PC-3 (cell line): ENCODE data around the gene HDAC4. TPM values are rescaled to one million over a fixed set of nuclear protein-coding genes. Genes with fewer than 3 reads are reported as not detected.

Experiments
- ATAC-seq: fragments of 200-7000 bp; cut with Tn5 transposase; 2 replicates; pipeline ENCODE4 v1.9.1; 2020; ENCODE audit warnings: mild to moderate bottlenecking, moderate library complexity
- BruUV-seq: library from RNA; stranded (reverse); fragments of 400-500 nt; replicated peaks from 2 replicates; lab custom pipeline; 2021; lab: Mats Ljungman, UMichigan
- CTCF ChIA-PET: fragments of 300-600 bp; sonication (Branson Sonifier 250); formaldehyde crosslinking; loops from one replicate; lab custom pipeline; 2022; ENCODE audit warnings: antibody characterized with exemption; lab: Charles Lee
- POLR2A ChIA-PET: fragments of 300-600 bp; sonication (Branson Sonifier 250); formaldehyde crosslinking; loops from one replicate; lab custom pipeline; 2022; ENCODE audit warnings: antibody characterized with exemption; ENCODE audit not compliant: unreplicated experiment; lab: Charles Lee
- DNase-seq: peaks from one replicate; pipeline ENCODE4 v3.0.0-alpha.2; 2015
- H2AFZ ChIP-seq: fragments of 300-600 bp; sonication (generic); 2 replicates; pipeline ENCODE4 v1.6.0; 2016; ENCODE audit warnings: antibody characterized with exemption, low read length
- H3F3A ChIP-seq: fragments of 300-600 bp; sonication (generic); one replicate; pipeline ENCODE4 v1.6.0; 2017; ENCODE audit warnings: antibody characterized with exemption, low read length, control low read depth, mild to moderate bottlenecking; ENCODE audit not compliant: unreplicated experiment
- H3K27ac ChIP-seq: fragments of 300-600 bp; sonication (generic); 2 replicates; pipeline ENCODE4 v1.5.1; 2016; ENCODE audit warnings: mild to moderate bottlenecking, low read length
- H3K27me3 ChIP-seq: fragments of 300-600 bp; sonication (generic); 2 replicates; pipeline ENCODE4 v1.6.1; 2016; ENCODE audit warnings: low read length, mixed read lengths
- H3K36me3 ChIP-seq: fragments of 300-600 bp; sonication (generic); 2 replicates; pipeline ENCODE4 v1.6.1; 2016; ENCODE audit warnings: low read depth, mixed run types, low read length, mixed read lengths
- H3K4me1 ChIP-seq: fragments of 300-600 bp; sonication (generic); 2 replicates; pipeline ENCODE4 v1.5.1; 2016; ENCODE audit warnings: low read length; ENCODE audit not compliant: insufficient read depth
- H3K4me2 ChIP-seq: fragments of 300-600 bp; sonication (generic); 2 replicates; pipeline ENCODE4 v1.6.0; 2016; ENCODE audit warnings: low read length
- H3K4me3 ChIP-seq: fragments of 300-600 bp; sonication (generic); 2 replicates; pipeline ENCODE4 v1.5.1; 2016; ENCODE audit warnings: mild to moderate bottlenecking, low read length, mixed read lengths
- H3K79me2 ChIP-seq: fragments of 300-600 bp; sonication (generic); 2 replicates; pipeline ENCODE4 v1.6.1; 2017; ENCODE audit warnings: low read length, mixed read lengths
- H3K9ac ChIP-seq: fragments of 300-600 bp; sonication (generic); 2 replicates; pipeline ENCODE4 v1.6.0; 2016; ENCODE audit warnings: mild to moderate bottlenecking, low read length
- H3K9me2 ChIP-seq: fragments of 300-600 bp; sonication (generic); replicated peaks from 2 replicates; pipeline ENCODE4 v1.6.1; 2016; ENCODE audit warnings: mixed run types, low read length, mixed read lengths
- H3K9me3 ChIP-seq: fragments of 300-600 bp; sonication (generic); 2 replicates; pipeline ENCODE4 v1.6.1; 2016; ENCODE audit warnings: low read length, mixed read lengths
- H4K20me1 ChIP-seq: fragments of 300-600 bp; sonication (generic); 2 replicates; pipeline ENCODE4 v1.6.1; 2016; ENCODE audit warnings: low read length, mixed read lengths
- CTCF ChIP-seq: fragments of 300-600 bp; sonication (generic); conservative IDR thresholded peaks from 2 replicates; pipeline ENCODE4 v1.5.1; 2017; ENCODE audit warnings: antibody characterized with exemption, low read depth, mild to moderate bottlenecking, low read length
- EZH2 ChIP-seq: fragments of 300-600 bp; sonication (generic); IDR thresholded peaks from one replicate; pipeline ENCODE4 v1.6.1; 2017; ENCODE audit warnings: antibody characterized with exemption, mild to moderate bottlenecking, low read length; ENCODE audit not compliant: unreplicated experiment
- EZH2phosphoT487 ChIP-seq: fragments of 300-600 bp; sonication (generic); IDR thresholded peaks from 2 replicates; pipeline ENCODE4 v1.6.1; 2018; ENCODE audit warnings: mild to moderate bottlenecking, antibody characterized with exemption, low read length, borderline replicate concordance
- intact Hi-C: fragments of 100-400 bp; cut with micrococcal nuclease; formaldehyde crosslinking; loops from 2 replicates; pipeline ENCODE4 v1.9.0; 2023
- total RNA-seq: library from RNA; depleted of rRNA; stranded (reverse); fragments of >200 nt; gene quantifications from 2 replicates; pipeline ENCODE4 v1.2.3, GENCODE V29; 2014

HDAC4 gene
- total RNA-seq, 1 experiment from 2014 or later: 8.5 TPM

- H3K4me2 ChIP-seq: no peak overlapping the region
- H3K4me3 ChIP-seq: no peak overlapping the region
- H4K20me1 ChIP-seq: peaks cover 8% of the 10 kb centered on the region; the same call in 1 of the 2 replicates
- H3F3A ChIP-seq: no peaks in the 10 kb centered on the region
- H3K9ac ChIP-seq: no peak overlapping the region
- H3K27me3 ChIP-seq: no peaks in the 10 kb centered on the region
- CTCF ChIA-PET: no interaction called here
- H3K27ac ChIP-seq: no peak overlapping the region
- H3K79me2 ChIP-seq: peaks cover 31% of the 10 kb centered on the region
- BruUV-seq: no TSS peak
- H2AFZ ChIP-seq: no peak overlapping the region
- intact Hi-C loops: loop anchor here (2.0 to 5.0 kb wide), 2 partner anchors 19 to 131 kb away; no protein-coding TSS in a partner anchor
- peaks cover 34% of the 10 kb centered on the region for H3K4me1 ChIP-seq
- no peak for TF ChIP-seq CTCF
- TF ChIP-seq EZH2: no peak
- TF ChIP-seq EZH2phosphoT487: no peak
- ATAC-seq: no peak
- POLR2A ChIA-PET: no interaction called here
- no peaks in the 10 kb centered on the region for H3K9me2 ChIP-seq
- no peaks in the 10 kb centered on the region for H3K36me3 ChIP-seq
- DNase-seq: no peak
- H3K9me3 ChIP-seq: no peaks in the 10 kb centered on the region
Measured at GRCh38 chr2:239265681-239266433, 135.0 kb downstream of the HDAC4 start.

GRCh38 chr2:239264838-239265651, 135.8 kb downstream of the HDAC4 start:
- DNase-seq (peak; percentile 38), ATAC-seq (peak; percentile 8; the same call in 1 of the 2 replicates)
- H4K20me1 ChIP-seq: peaks cover 8% of the 10 kb centered on the region; the same call in 1 of the 2 replicates
- CTCF ChIA-PET: no interaction called here
- peaks cover 34% of the 10 kb centered on the region for H3K4me1 ChIP-seq
- H3K27ac ChIP-seq: no peak overlapping the region
- no peak overlapping the region for H3K4me3 ChIP-seq
- no peaks in the 10 kb centered on the region for H3K9me3 ChIP-seq
- no peak overlapping the region for H3K9ac ChIP-seq
- H3K4me2 ChIP-seq: no peak overlapping the region
- peaks cover 31% of the 10 kb centered on the region for H3K79me2 ChIP-seq
- no peaks in the 10 kb centered on the region for H3F3A ChIP-seq
- H3K9me2 ChIP-seq: no peaks in the 10 kb centered on the region
- no peaks in the 10 kb centered on the region for H3K36me3 ChIP-seq
- H3K27me3 ChIP-seq: no peaks in the 10 kb centered on the region
- no TSS peak for BruUV-seq
- intact Hi-C loops: loop anchor here (5.0 kb wide), 1 partner anchor 132 kb away; no protein-coding TSS in a partner anchor
- POLR2A ChIA-PET: no interaction called here
- H2AFZ ChIP-seq: no peak overlapping the region
- TF ChIP-seq EZH2 (no peak), EZH2phosphoT487 (no peak), CTCF (no peak)
